Astrocyte (in vitro differentiated cells and primary cell): ENCODE results near the gene CCDC57.

Experiments
- EZH2 ChIP-seq: IDR thresholded peaks from 2 replicates; pipeline ENCODE4 v1.6.1; 2012; ENCODE audit warnings: mild to moderate bottlenecking, low read length, inconsistent platforms; ENCODE audit not compliant: insufficient read depth
- TF ChIP-seq, protein P1 (sequence below): IDR thresholded peaks from 2 replicates; pipeline ENCODE4 v1.5.1; 2011; ENCODE audit warnings: low read depth, mild to moderate bottlenecking, inconsistent platforms, low read length, moderate library complexity; ENCODE audit not compliant: insufficient read depth

DNA sequence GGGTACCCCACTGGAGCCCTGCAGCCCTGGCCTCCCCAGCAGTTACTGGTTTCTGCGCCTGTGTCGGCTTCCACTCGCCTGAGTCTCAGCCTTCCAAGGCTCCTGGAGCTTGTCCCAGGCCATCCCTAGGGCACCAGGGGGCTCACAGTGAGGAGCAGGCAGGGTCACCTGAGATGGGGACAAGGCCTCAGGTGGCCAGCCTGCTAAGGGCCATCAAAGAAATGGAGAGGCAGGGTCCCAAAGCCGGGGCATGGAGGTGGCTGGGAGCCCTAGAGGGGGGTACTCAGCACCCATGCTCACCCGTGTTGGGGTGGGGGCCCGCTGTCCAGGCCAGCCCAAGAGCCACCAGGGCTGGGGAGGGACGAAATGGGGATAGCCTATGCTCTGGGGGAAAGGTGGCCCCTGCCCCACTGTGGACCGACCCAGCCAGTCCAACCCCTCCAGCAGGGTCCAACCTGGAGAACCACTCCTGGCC, 115.9 kb downstream of the CCDC57 start:
- TF ChIP-seq, protein P1, sequence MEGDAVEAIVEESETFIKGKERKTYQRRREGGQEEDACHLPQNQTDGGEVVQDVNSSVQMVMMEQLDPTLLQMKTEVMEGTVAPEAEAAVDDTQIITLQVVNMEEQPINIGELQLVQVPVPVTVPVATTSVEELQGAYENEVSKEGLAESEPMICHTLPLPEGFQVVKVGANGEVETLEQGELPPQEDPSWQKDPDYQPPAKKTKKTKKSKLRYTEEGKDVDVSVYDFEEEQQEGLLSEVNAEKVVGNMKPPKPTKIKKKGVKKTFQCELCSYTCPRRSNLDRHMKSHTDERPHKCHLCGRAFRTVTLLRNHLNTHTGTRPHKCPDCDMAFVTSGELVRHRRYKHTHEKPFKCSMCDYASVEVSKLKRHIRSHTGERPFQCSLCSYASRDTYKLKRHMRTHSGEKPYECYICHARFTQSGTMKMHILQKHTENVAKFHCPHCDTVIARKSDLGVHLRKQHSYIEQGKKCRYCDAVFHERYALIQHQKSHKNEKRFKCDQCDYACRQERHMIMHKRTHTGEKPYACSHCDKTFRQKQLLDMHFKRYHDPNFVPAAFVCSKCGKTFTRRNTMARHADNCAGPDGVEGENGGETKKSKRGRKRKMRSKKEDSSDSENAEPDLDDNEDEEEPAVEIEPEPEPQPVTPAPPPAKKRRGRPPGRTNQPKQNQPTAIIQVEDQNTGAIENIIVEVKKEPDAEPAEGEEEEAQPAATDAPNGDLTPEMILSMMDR, result no peak
- TF ChIP-seq EZH2, result no peak
